Gastrocnemius medialis (tissue), 4 donors: ENCODE measurements around the gene CYTH3. TPM values are rescaled to one million over a fixed set of nuclear protein-coding genes. Genes with fewer than 3 reads are reported as not detected.
"Not testable (repeated sequence)": the region's sequence is repeated elsewhere in the genome, so short reads cannot be mapped to it uniquely, and the experiment has no call there.

Experiments
- ATAC-seq, 2 donors: fragments of 150-250 bp; one replicate each; pipeline ENCODE4 v1.9.1; 2016
- DNase-seq, 2 donors: peaks; one replicate each; pipeline ENCODE4 v3.0.0-alpha.2; 2019
- H3K27ac ChIP-seq, 4 donors: fragments of 200-600 bp; sonication (generic); 1 replicate in 1 of 4; 2 replicates in 3 of 4; pipeline ENCODE4 v1.5.1; 2016 to 2018; ENCODE audit warnings: mild to moderate bottlenecking in 2 of 4, moderate library complexity in 1 of 4
- H3K27me3 ChIP-seq, 3 donors: fragments of 200-600 bp; sonication (generic) in 2 of 3; 1 replicate in 1 of 3; 2 replicates in 2 of 3; pipeline versions ENCODE4 v1.5.1 to v1.6.0; 2016 to 2019; ENCODE audit warnings: mild to moderate bottlenecking in 1 of 3, moderate library complexity in 1 of 3
- H3K36me3 ChIP-seq, 2 donors: fragments of 200-600 bp; sonication (generic) in 1 of 2; one replicate each; pipeline ENCODE4 v1.5.1; 2017 to 2018
- H3K4me1 ChIP-seq, 2 donors: fragments of 200-600 bp; sonication (generic) in 1 of 2; one replicate each; pipeline ENCODE4 v1.5.1; 2016 to 2017; ENCODE audit warnings: mild to moderate bottlenecking in 2 of 2
- H3K4me3 ChIP-seq, 4 donors: fragments of 200-600 bp; sonication (generic) in 3 of 4; 1 replicate in 1 of 4; 2 replicates in 3 of 4; pipeline ENCODE4 v1.5.1; 2016 to 2019; ENCODE audit warnings: mild to moderate bottlenecking in 2 of 4
- H3K9me3 ChIP-seq, 3 donors: fragments of 200-600 bp; sonication (generic) in 2 of 3; 1 replicate in 1 of 3; 2 replicates in 2 of 3; pipeline ENCODE4 v1.5.1; 2016 to 2019
- POLR2A ChIP-seq, 2 donors: fragments of 450-650 bp; IDR thresholded peaks; one replicate each; pipeline ENCODE4 v1.6.1; 2017; ENCODE audit warnings: antibody characterized with exemption in 2 of 2, mild to moderate bottlenecking in 2 of 2, moderate library complexity in 2 of 2
- in situ Hi-C, 4 donors: fragments of 200-750 bp; cut with MboI; loops; one replicate each; pipeline versions ENCODE4 v1.15.0 to v1.8.0; 2017; ENCODE audit warnings: low sequenced_read_pairs in 4 of 4
- intact Hi-C: fragments of 100-400 bp; cut with DNase I; formaldehyde crosslinking; loops from one replicate; pipeline ENCODE4 v1.15.1; 2023; ENCODE audit warnings: low total_unique reads
- total RNA-seq, 4 donors: library from RNA; depleted of rRNA; stranded (reverse); fragments of >200 nt; gene quantifications; one replicate each; pipeline versions ENCODE4 v1.1.0 to v1.2.3, GENCODE V29; 2016
- TF ChIP-seq, protein P1 (sequence below), 5 experiments: fragments of 450-650 bp in 3 of 5; fragments of 200-600 bp in 2 of 5; sonication (generic) in 2 of 5; IDR thresholded peaks in 4 of 5; conservative IDR thresholded peaks in 1 of 5; 1 replicate in 4 of 5; 2 replicates in 1 of 5; pipeline ENCODE4 v1.5.1; 2016 to 2019; ENCODE audit warnings: antibody characterized with exemption in 5 of 5, mild to moderate bottlenecking in 3 of 5, moderate library complexity in 3 of 5

CYTH3 gene
- total RNA-seq, 4 donors from 2014 or later = 14.3 to 20.2 (median 16.7) TPM

DNA sequence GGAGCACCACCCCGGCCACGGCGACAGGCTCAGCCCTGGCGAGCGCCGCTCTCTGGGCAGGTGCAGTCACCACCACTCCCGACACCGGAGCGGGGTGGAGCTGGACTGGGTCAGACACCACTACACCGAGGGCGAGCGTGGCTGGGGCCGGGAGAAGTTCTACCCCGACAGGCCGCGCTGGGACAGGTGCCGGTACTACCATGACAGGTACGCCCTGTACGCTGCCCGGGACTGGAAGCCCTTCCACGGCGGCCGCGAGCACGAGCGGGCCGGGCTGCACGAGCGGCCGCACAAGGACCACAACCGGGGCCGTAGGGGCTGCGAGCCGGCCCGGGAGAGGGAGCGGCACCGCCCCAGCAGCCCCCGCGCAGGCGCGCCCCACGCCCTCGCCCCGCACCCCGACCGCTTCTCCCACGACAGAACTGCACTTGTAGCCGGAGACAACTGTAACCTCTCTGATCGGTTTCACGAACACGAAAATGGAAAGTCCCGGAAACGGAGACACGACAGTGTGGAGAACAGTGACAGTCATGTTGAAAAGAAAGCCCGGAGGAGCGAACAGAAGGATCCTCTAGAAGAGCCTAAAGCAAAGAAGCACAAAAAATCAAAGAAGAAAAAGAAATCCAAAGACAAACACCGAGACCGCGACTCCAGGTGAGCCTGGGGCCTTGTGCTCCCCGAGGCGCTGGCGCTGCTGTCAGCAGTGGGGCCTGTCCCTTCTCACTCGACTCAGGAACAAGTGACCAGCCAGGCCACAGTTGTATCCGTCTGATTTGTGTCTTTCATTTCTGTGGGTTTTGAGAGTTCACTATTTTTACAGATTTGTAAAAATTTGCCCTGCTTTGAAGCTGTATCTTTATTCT, 117.7 kb downstream of the CYTH3 start:
- intact Hi-C loops = no loop called here
- no peak overlapping the region for H3K27ac ChIP-seq
- peaks cover 0 to 87% of the 10 kb centered on the region in 2 donors for H3K36me3 ChIP-seq
- DNase-seq (no peak), ATAC-seq (no peak)
- TF ChIP-seq, protein P1, sequence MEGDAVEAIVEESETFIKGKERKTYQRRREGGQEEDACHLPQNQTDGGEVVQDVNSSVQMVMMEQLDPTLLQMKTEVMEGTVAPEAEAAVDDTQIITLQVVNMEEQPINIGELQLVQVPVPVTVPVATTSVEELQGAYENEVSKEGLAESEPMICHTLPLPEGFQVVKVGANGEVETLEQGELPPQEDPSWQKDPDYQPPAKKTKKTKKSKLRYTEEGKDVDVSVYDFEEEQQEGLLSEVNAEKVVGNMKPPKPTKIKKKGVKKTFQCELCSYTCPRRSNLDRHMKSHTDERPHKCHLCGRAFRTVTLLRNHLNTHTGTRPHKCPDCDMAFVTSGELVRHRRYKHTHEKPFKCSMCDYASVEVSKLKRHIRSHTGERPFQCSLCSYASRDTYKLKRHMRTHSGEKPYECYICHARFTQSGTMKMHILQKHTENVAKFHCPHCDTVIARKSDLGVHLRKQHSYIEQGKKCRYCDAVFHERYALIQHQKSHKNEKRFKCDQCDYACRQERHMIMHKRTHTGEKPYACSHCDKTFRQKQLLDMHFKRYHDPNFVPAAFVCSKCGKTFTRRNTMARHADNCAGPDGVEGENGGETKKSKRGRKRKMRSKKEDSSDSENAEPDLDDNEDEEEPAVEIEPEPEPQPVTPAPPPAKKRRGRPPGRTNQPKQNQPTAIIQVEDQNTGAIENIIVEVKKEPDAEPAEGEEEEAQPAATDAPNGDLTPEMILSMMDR (IDR thresholded peaks at IDR 0.05 in 4 of 5, conservative IDR thresholded peaks at IDR 0.05 in 1 of 5) = no peak
- no peak for TF ChIP-seq POLR2A (IDR thresholded peaks at IDR 0.05)
- H3K9me3 ChIP-seq = no peaks in the 10 kb centered on the region
- H3K4me1 ChIP-seq = no peaks in the 10 kb centered on the region
- no peaks in the 10 kb centered on the region for H3K27me3 ChIP-seq
- in situ Hi-C loops = loop anchor here in 3 of 4 donors (5.0 to 10.0 kb wide), 2 partner anchors 168 to 170 kb away; no protein-coding TSS in a partner anchor
- H3K4me3 ChIP-seq = no peak overlapping the region

DNA sequence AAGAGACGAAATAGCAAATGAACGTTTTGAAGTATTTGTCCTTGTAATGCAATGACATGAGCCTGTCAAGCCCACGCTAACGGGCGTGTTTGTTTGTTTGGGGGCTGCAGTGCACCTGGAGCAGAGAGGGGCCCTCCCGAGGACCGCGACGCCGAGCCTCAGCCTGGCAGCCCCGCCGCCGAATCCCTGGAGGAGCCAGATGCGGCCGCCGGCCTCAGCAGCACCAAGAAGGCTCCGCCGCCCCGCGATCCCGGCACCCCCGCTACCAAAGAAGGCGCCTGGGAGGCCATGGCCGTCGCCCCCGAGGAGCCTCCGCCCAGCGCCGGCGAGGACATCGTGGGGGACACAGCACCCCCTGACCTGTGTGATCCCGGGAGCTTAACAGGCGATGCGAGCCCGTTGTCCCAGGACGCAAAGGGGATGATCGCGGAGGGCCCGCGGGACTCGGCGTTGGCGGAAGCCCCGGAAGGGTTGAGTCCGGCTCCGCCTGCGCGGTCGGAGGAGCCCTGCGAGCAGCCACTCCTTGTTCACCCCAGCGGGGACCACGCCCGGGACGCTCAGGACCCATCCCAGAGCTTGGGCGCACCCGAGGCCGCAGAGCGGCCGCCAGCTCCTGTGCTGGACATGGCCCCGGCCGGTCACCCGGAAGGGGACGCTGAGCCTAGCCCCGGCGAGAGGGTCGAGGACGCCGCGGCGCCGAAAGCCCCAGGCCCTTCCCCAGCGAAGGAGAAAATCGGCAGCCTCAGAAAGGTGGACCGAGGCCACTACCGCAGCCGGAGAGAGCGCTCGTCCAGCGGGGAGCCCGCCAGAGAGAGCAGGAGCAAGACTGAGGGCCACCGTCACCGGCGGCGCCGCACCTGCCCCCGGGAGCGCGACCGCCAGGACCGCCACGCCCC, 118.5 kb downstream of the CYTH3 start:
- H3K4me3 ChIP-seq = no peak overlapping the region

DNA sequence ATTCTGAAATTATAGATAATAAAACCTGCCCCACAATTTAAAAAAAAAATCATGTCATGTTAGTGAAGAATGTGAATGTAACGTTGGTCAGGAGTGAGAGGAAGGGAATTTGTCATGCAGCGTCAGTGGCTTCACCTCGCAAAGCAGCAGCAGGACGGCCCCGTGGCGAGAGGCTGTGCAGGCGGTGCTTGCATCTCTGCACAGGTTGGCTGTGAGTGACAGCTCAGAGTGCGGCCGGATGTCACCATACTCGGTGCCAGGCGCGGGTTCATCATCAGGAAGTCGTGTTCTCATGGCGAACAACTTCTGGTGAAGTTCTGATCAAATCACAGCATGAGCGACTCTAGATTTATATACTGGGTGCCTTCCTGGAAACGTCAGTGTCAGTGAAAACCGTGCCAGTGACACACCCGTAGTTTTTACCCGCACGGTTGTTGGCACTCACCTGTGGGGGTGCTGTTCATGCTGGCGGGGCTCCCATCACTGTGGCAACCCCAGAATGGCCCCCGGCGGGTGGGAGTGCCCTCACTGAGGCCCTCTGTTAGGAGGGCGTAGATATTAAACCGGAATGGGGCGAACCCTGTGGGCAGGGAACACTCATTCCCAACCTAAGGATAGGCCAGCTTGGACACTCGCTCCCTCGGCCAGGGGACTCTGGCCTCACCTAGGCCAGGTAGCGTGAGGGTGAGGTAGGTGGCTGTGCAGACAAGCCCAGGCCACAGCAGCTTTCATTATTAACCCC, 120.3 kb downstream of the CYTH3 start:
- H3K4me3 ChIP-seq = no peak overlapping the region
- DNase-seq (no peak), ATAC-seq (no peak)
- H3K27me3 ChIP-seq = no peaks in the 10 kb centered on the region
- intact Hi-C loops = no loop called here
- H3K27ac ChIP-seq = no peak overlapping the region
- H3K9me3 ChIP-seq = no peaks in the 10 kb centered on the region
- no peaks in the 10 kb centered on the region for H3K4me1 ChIP-seq
- peaks cover 0 to 91% of the 10 kb centered on the region in 2 donors for H3K36me3 ChIP-seq
- in situ Hi-C loops = loop anchor here in 1 of 4 donors (10.0 kb wide), 1 partner anchor 173 kb away; no protein-coding TSS in a partner anchor
- no peak for TF ChIP-seq POLR2A (IDR thresholded peaks at IDR 0.05)
- TF ChIP-seq, protein P1 (IDR thresholded peaks at IDR 0.05 in 4 of 5, conservative IDR thresholded peaks at IDR 0.05 in 1 of 5) = no peak

More for the DNA sequence above, 118.5 kb downstream of the CYTH3 start:
- Histone ChIP-seq H3K27ac (no peak overlapping the region), H3K9me3 (no peaks in the 10 kb centered on the region), H3K27me3 (no peaks in the 10 kb centered on the region), H3K36me3 (peaks cover 0 to 90% of the 10 kb centered on the region in 2 donors), H3K4me1 (no peaks in the 10 kb centered on the region)
- intact Hi-C loops (no loop called here), in situ Hi-C loops (loop anchor here in 1 of 4 donors (10.0 kb wide), 1 partner anchor 171 kb away; no protein-coding TSS in a partner anchor)
- no peak for TF ChIP-seq POLR2A (IDR thresholded peaks at IDR 0.05)
- TF ChIP-seq, protein P1 (IDR thresholded peaks at IDR 0.05 in 4 of 5, conservative IDR thresholded peaks at IDR 0.05 in 1 of 5) = no peak
- ATAC-seq = no peak
- DNase-seq = no peak

DNA sequence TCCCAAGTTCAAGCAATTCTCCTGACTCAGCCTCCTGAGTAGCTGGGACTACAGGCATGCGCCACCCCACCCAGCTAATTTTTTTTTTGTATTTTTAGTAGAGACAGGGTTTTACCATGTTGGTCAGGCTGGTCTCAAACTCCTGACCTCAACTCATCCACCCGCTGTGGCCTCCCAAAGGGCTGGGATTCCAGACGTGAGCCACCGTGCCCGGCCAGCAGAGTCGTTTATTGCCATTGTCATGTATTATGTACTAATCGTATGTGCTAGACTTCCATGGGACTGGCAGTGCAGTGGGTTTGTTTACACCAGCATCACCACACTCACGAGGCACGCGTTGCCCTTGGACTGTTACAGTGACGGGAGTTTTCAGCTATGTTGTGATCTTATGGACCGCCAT, 120.9 kb downstream of the CYTH3 start:
- H3K9me3 ChIP-seq, H3K4me1 ChIP-seq, DNase-seq, H3K27ac ChIP-seq, intact Hi-C loops, H3K27me3 ChIP-seq, H3K4me3 ChIP-seq, ATAC-seq: not testable (repeated sequence)
- H3K36me3 ChIP-seq = peaks cover 0 to 91% of the 10 kb centered on the region in 2 donors
- in situ Hi-C loops = loop anchor here in 1 of 4 donors (10.0 kb wide), 1 partner anchor 173 kb away; no protein-coding TSS in a partner anchor
